ENCODE data around the gene GSC2.

The GSC2 gene

GRCh38 chr22:19127329-19128008 is 22.6 kb downstream of the GSC2 start:
- no peak for TF ChIP-seq NFRKB (IDR thresholded peaks at IDR 0.05)
- TF ChIP-seq FOXM1 (IDR thresholded peaks at IDR 0.05; ENCODE audit: borderline replicate concordance): no peak
- no peak for TF ChIP-seq ARNT (IDR thresholded peaks at IDR 0.05)
- no peak for TF ChIP-seq L3MBTL2 (conservative IDR thresholded peaks at IDR 0.05)
- TF ChIP-seq PKNOX1 (IDR thresholded peaks at IDR 0.05): no peak
- no peak for TF ChIP-seq FOXA1 (IDR thresholded peaks at IDR 0.05)
- no peak for TF ChIP-seq HDGF (IDR thresholded peaks at IDR 0.05; ENCODE audit: borderline replicate concordance)
- TF ChIP-seq ELF4 (IDR thresholded peaks at IDR 0.05): no peak
- TF ChIP-seq BHLHE40 (IDR thresholded peaks at IDR 0.05; ENCODE audit: borderline replicate concordance): no peak
- no peak for TF ChIP-seq FOXK2 (IDR thresholded peaks at IDR 0.05)
- TF ChIP-seq SUZ12 (IDR thresholded peaks at IDR 0.05): no peak
- TF ChIP-seq CTBP1 (IDR thresholded peaks at IDR 0.05; ENCODE audit: borderline replicate concordance): no peak
- TF ChIP-seq ZNF384 (IDR thresholded peaks at IDR 0.05): no peak
- no peak for TF ChIP-seq SP1 (IDR thresholded peaks at IDR 0.05)
- TF ChIP-seq TARDBP (IDR thresholded peaks at IDR 0.05): no peak
- no peak for TF ChIP-seq LEF1 (IDR thresholded peaks at IDR 0.05; ENCODE audit: borderline replicate concordance)
- ChIA-PET CTCF (no interaction called here), POLR2A (interaction anchor here (1.1 kb wide), 1 partner anchor 17 kb away, joined by 5 read pairs; the partner anchor contains the start of gene ESS2)
- DNase-seq (ENCODE audit: extremely low spot score): no peak

GRCh38 chr22:19126309-19127273 is 23.5 kb downstream of the GSC2 start:
- TF ChIP-seq NFRKB (IDR thresholded peaks at IDR 0.05): no peak
- TF ChIP-seq LEF1 (IDR thresholded peaks at IDR 0.05; ENCODE audit: borderline replicate concordance): no peak
- TF ChIP-seq FOXK2 (IDR thresholded peaks at IDR 0.05): no peak
- TF ChIP-seq TARDBP (IDR thresholded peaks at IDR 0.05): no peak
- no peak for DNase-seq (ENCODE audit: extremely low spot score)
- POLR2A ChIA-PET: interaction anchor here (0.9 to 1.1 kb wide), 2 partner anchors 17 to 18 kb away, joined by 3 to 5 read pairs; partner anchors contain the start of gene ESS2
- CTCF ChIA-PET: interaction anchor here (0.8 kb wide), 1 partner anchor 18 kb away, joined by 3 read pairs; the partner anchor contains the start of gene ESS2

- ChIA-PET CTCF (interaction anchor here (1.4 kb wide), 1 partner anchor 10 kb away, joined by 3 read pairs; no protein-coding TSS in a partner anchor), POLR2A (interaction anchor here (0.9 kb wide), 1 partner anchor 18 kb away, joined by 3 read pairs; no protein-coding TSS in a partner anchor)
- DNase-seq (ENCODE audit: extremely low spot score): no peak
- no peak for TF ChIP-seq FOXM1 (IDR thresholded peaks at IDR 0.05; ENCODE audit: borderline replicate concordance)
- TF ChIP-seq CTBP1 (IDR thresholded peaks at IDR 0.05; ENCODE audit: borderline replicate concordance): no peak
- no peak for TF ChIP-seq ARNT (IDR thresholded peaks at IDR 0.05)
- TF ChIP-seq TARDBP (IDR thresholded peaks at IDR 0.05): no peak
- TF ChIP-seq SUZ12 (IDR thresholded peaks at IDR 0.05): no peak
- TF ChIP-seq LEF1 (IDR thresholded peaks at IDR 0.05; ENCODE audit: borderline replicate concordance): no peak
- no peak for TF ChIP-seq ZNF384 (IDR thresholded peaks at IDR 0.05)
- no peak for TF ChIP-seq FOXK2 (IDR thresholded peaks at IDR 0.05)
- TF ChIP-seq FOXA1 (IDR thresholded peaks at IDR 0.05): no peak
- no peak for TF ChIP-seq SP1 (IDR thresholded peaks at IDR 0.05)
- TF ChIP-seq L3MBTL2 (conservative IDR thresholded peaks at IDR 0.05): no peak
- no peak for TF ChIP-seq NFRKB (IDR thresholded peaks at IDR 0.05)
- no peak for TF ChIP-seq ELF4 (IDR thresholded peaks at IDR 0.05)
- no peak for TF ChIP-seq PKNOX1 (IDR thresholded peaks at IDR 0.05)
- TF ChIP-seq HDGF (IDR thresholded peaks at IDR 0.05; ENCODE audit: borderline replicate concordance): no peak
- TF ChIP-seq BHLHE40 (IDR thresholded peaks at IDR 0.05; ENCODE audit: borderline replicate concordance): no peak
Measured at GRCh38 chr22:19125474-19126308, 24.4 kb downstream of the GSC2 start.

GRCh38 chr22:19125011-19125410 is 25.1 kb downstream of the GSC2 start:
- DNase-seq (ENCODE audit: extremely low spot score): no peak
- TF ChIP-seq FOXM1 (IDR thresholded peaks at IDR 0.05; ENCODE audit: borderline replicate concordance) (no peak), ELF4 (IDR thresholded peaks at IDR 0.05) (no peak), SUZ12 (IDR thresholded peaks at IDR 0.05) (no peak), PKNOX1 (IDR thresholded peaks at IDR 0.05) (no peak), FOXA1 (IDR thresholded peaks at IDR 0.05) (no peak), L3MBTL2 (conservative IDR thresholded peaks at IDR 0.05) (no peak), TARDBP (IDR thresholded peaks at IDR 0.05) (no peak), FOXK2 (IDR thresholded peaks at IDR 0.05) (no peak), NFRKB (IDR thresholded peaks at IDR 0.05) (no peak), HDGF (IDR thresholded peaks at IDR 0.05; ENCODE audit: borderline replicate concordance) (no peak), BHLHE40 (IDR thresholded peaks at IDR 0.05; ENCODE audit: borderline replicate concordance) (no peak), CTBP1 (IDR thresholded peaks at IDR 0.05; ENCODE audit: borderline replicate concordance) (no peak), LEF1 (IDR thresholded peaks at IDR 0.05; ENCODE audit: borderline replicate concordance) (no peak), ARNT (IDR thresholded peaks at IDR 0.05) (no peak), SP1 (IDR thresholded peaks at IDR 0.05) (no peak), ZNF384 (IDR thresholded peaks at IDR 0.05) (no peak)
- ChIA-PET CTCF (interaction anchor here (1.4 kb wide), 1 partner anchor 11 kb away, joined by 3 read pairs; no protein-coding TSS in a partner anchor), POLR2A (no interaction called here)
